Prostate gland (tissue), 2 donors: ENCODE results near the gene SEC14L1. TPM values are rescaled to one million over a fixed set of nuclear protein-coding genes. Genes with fewer than 3 reads are reported as not detected.

Experiments used
- DNase-seq: peaks from one replicate; pipeline ENCODE4 v3.0.0-alpha.2; 2019; ENCODE audit warnings: low spot score
- H3K27ac ChIP-seq, 2 donors: fragments of 200-600 bp; sonication (generic); 2 replicates each; pipeline ENCODE4 v1.5.1; 2017 to 2019
- H3K27me3 ChIP-seq: fragments of 200-600 bp; sonication (generic); replicated peaks from 2 replicates; pipeline ENCODE4 v1.5.1; 2019; ENCODE audit not compliant: insufficient read depth
- H3K36me3 ChIP-seq, 2 donors: fragments of 200-600 bp; sonication (generic); 1 replicate in 1 of 2; 2 replicates in 1 of 2; pipeline versions ENCODE4 v1.5.1 to v1.8.1; 2017 to 2019
- H3K4me1 ChIP-seq: fragments of 200-600 bp; sonication (generic); replicated peaks from 2 replicates; pipeline ENCODE4 v1.5.1; 2019
- H3K4me3 ChIP-seq, 2 donors: fragments of 200-600 bp; sonication (generic); 2 replicates each; pipeline ENCODE4 v1.5.1; 2017 to 2019
- H3K9me3 ChIP-seq: fragments of 200-600 bp; sonication (generic); 2 replicates; pipeline ENCODE4 v1.5.1; 2017
- POLR2A ChIP-seq: fragments of 450-650 bp; IDR thresholded peaks from one replicate; pipeline ENCODE4 v1.6.1; 2016; ENCODE audit warnings: antibody characterized with exemption, mild to moderate bottlenecking
- POLR2AphosphoS5 ChIP-seq: sonication (generic); formaldehyde crosslinking; IDR thresholded peaks from one replicate; pipeline ENCODE4 v1.6.1; 2017; ENCODE audit warnings: antibody characterized with exemption
- WGBS: methylation state at CpG from one replicate; pipeline ENCODE4 v1.1.5; 2018; 5-methylcytosine and 5-hydroxymethylcytosine counted together
- intact Hi-C: fragments of 100-400 bp; cut with DNase I; formaldehyde crosslinking; loops from one replicate; pipeline ENCODE4 v1.14.2; 2022
- total RNA-seq, 2 donors: library from RNA; depleted of rRNA; stranded (reverse); fragments of >200 nt; gene quantifications; one replicate each; pipeline ENCODE4 v1.1.0, GENCODE V29; 2016
- TF ChIP-seq, protein P1 (sequence below), 4 experiments: fragments of 200-600 bp in 2 of 4; fragments of 450-650 bp in 2 of 4; sonication (generic) in 2 of 4; IDR thresholded peaks; 1 replicate in 3 of 4; 2 replicates in 1 of 4; pipeline ENCODE4 v1.5.1; 2016 to 2019; ENCODE audit warnings: antibody characterized with exemption in 4 of 4, mild to moderate bottlenecking in 2 of 4, moderate library complexity in 2 of 4

The SEC14L1 gene
- total RNA-seq, 2 donors from 2014 or later = 39.9 to 175 TPM

DNA sequence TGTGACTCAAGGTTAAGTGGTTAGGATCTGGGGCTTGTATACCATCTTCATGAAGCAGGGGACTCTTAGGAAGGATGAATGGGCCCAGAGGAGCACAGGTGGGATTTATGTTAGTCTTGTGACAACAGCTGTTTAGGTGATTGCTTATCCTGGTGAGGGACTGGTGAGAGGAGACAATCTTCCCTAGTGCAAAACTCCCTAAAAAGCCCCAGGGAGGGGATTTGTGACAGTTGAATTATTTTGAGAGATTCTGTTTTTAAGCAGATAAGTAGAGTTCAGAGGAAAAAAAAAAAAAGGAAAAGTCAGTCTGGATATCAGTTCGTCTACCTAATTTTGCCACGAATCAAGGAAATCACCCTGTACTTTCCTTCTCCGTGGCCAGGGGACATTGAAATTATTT, 35.1 kb upstream of the SEC14L1 start:
- peaks cover 4% of the 10 kb centered on the region for H3K4me1 ChIP-seq
- H3K27ac ChIP-seq = no peak overlapping the region
- WGBS = 95% methylated on average over 3 of the region's 3 CpGs
- no peak for DNase-seq
- no peaks in the 10 kb centered on the region for H3K36me3 ChIP-seq
- no peaks in the 10 kb centered on the region for H3K27me3 ChIP-seq
- no peak for TF ChIP-seq POLR2A
- TF ChIP-seq, protein P1, sequence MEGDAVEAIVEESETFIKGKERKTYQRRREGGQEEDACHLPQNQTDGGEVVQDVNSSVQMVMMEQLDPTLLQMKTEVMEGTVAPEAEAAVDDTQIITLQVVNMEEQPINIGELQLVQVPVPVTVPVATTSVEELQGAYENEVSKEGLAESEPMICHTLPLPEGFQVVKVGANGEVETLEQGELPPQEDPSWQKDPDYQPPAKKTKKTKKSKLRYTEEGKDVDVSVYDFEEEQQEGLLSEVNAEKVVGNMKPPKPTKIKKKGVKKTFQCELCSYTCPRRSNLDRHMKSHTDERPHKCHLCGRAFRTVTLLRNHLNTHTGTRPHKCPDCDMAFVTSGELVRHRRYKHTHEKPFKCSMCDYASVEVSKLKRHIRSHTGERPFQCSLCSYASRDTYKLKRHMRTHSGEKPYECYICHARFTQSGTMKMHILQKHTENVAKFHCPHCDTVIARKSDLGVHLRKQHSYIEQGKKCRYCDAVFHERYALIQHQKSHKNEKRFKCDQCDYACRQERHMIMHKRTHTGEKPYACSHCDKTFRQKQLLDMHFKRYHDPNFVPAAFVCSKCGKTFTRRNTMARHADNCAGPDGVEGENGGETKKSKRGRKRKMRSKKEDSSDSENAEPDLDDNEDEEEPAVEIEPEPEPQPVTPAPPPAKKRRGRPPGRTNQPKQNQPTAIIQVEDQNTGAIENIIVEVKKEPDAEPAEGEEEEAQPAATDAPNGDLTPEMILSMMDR (IDR thresholded peaks at IDR 0.05) = no peak
- no peak overlapping the region for H3K4me3 ChIP-seq
- no peaks in the 10 kb centered on the region for H3K9me3 ChIP-seq
- intact Hi-C loops = no loop called here

DNA sequence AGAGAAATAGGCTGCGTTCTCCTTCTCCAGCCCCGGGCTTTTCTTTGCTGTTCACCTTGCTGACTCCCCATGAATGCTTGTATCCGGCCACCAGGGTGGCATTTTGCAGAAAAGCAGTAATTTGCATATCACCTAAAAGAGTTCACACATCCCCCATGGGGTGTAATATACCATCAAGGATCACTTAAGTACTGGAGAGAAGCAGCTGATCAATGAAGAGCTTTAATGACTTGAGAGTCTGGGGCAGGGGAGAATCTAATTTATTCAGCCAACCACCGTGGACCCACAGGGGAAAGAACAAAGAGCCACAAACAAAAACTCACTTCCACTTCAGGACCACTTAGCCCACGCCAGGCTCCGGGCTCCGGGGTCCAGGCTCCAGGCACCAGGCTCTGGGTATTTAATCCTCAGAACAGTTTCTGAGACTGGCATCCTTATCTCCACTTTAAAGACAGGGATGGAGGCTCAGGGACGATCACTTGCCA, 33.9 kb upstream of the SEC14L1 start:
- intact Hi-C loops = no loop called here
- Histone ChIP-seq H3K9me3 (no peaks in the 10 kb centered on the region), H3K4me3 (no peak overlapping the region), H3K4me1 (peaks cover 4% of the 10 kb centered on the region), H3K27me3 (no peaks in the 10 kb centered on the region), H3K36me3 (no peaks in the 10 kb centered on the region), H3K27ac (no peak overlapping the region)
- no peak for TF ChIP-seq POLR2A
- TF ChIP-seq, protein P1 (IDR thresholded peaks at IDR 0.05) = no peak
- no peak for TF ChIP-seq POLR2AphosphoS5
- no peak for DNase-seq
- 84% methylated on average over 8 of the region's 8 CpGs for WGBS

DNA sequence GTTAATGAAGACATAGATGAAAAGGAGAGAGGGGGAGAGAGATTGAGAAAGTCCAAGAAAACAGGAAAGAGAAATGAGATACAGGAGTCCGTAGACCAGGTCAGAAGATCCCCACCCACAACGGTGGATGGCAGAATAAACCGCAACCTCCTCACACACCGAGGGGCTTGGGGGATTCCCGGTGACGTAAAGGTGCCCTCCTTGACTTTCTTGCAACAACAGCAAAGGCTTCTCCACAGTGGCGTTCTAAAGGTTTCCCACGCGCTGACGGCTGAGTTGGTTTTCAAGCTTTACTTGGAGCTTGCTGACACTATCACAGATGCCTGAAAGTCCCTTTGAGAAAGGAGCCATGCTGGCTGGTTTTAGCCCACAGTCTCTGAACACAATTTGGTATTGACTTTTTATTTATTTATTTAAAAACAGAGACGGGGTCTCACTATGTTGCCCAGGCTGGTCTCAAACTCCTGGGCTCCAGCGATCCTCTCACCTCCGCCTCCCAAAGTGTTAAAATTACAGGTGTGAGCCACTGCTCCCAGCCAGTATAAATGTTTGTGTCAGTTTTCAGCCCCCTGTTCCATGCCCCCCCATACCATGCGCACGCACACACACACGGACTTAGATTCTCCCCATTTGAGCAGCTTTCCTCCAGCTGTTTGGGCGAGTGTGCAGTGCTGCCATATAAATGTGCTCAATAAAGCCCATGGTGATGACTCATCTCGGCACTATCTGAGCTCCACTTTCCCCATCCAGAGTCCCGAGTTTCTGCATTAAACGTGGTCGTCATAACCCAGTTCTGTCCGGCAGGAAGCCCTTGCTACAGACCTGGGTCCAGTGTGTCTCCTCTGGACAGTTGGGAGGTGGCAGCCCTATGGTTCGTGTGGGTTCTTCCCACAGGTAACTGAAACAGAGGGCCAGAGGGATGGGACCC, 33.0 kb upstream of the SEC14L1 start:
- Histone ChIP-seq H3K27ac (peak overlapping the region; percentile 39 to 87), H3K4me3 (no peak overlapping the region), H3K4me1 (peaks cover 4% of the 10 kb centered on the region), H3K36me3 (no peaks in the 10 kb centered on the region), H3K9me3 (no peaks in the 10 kb centered on the region), H3K27me3 (no peaks in the 10 kb centered on the region)
- intact Hi-C loops = no loop called here
- DNase-seq = no peak
- 78% methylated on average over 23 of the region's 23 CpGs for WGBS
- TF ChIP-seq POLR2A = no peak
- TF ChIP-seq POLR2AphosphoS5 = no peak
- TF ChIP-seq, protein P1 (IDR thresholded peaks at IDR 0.05) = no peak

DNA sequence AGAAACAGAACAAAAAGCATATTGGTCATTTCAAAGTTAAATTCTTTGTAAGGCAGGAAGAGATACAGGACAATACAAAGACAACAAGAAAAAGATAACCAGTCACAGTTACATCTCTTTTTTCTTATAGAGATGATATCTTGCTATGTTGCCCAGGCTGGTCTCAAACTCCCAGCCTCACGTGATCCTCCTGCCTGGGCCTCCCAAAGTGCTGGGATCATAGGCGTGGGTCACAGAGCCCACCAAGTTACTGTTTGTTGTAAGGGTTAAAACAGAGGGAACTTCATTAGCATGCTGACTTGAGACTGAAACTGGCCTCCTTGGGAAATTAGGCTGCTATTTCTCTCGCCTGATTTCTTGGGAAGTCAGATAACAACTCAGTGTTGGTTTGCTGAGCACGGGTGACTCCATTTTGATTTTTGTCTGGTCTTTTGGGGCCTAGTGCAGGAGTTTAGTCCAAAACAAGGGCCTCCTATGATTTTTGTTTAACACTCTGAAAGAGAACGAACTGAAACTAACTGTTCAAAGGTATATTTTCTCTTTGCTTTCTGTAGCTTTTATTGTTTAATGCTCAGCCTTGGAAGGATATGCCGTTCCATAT, 31.5 kb upstream of the SEC14L1 start:
- Histone ChIP-seq H3K4me1 (peaks cover 4% of the 10 kb centered on the region), H3K4me3 (no peak overlapping the region), H3K36me3 (no peaks in the 10 kb centered on the region), H3K27me3 (no peaks in the 10 kb centered on the region), H3K27ac (peak overlapping the region; percentile 84 to 87), H3K9me3 (no peaks in the 10 kb centered on the region)
- WGBS = 56% methylated on average over 6 of the region's 6 CpGs
- DNase-seq = no peak
- intact Hi-C loops = no loop called here
- TF ChIP-seq POLR2AphosphoS5 (no peak), POLR2A (no peak)
- TF ChIP-seq, protein P1 (IDR thresholded peaks at IDR 0.05) = no peak
